Mesothelial cell of epicardium (in vitro differentiated cells): ENCODE data around the gene ETHE1. TPM values are rescaled to one million over a fixed set of nuclear protein-coding genes. Genes with fewer than 3 reads are reported as not detected.
A peak's percentile ranks its signal among the peaks of the same experiment; 100 is the strongest.
"Not testable (repeated sequence)": the region's sequence is repeated elsewhere in the genome, so short reads cannot be mapped to it uniquely, and the experiment has no call there.

ENCODE experiments used
- DNase-seq, 2 experiments: peaks; one replicate each; pipeline ENCODE4 v3.0.0; 2021; ENCODE audit warnings: low spot score in 2 of 2; ENCODE audit not compliant: unreplicated experiment in 2 of 2
- H3K27ac Mint-ChIP-seq: 2 replicates; pipeline ENCODE4 v1.8.0; 2021; ENCODE audit warnings: mixed read lengths
- H3K27me3 Mint-ChIP-seq: 2 replicates; pipeline ENCODE4 v1.8.0; 2021; ENCODE audit warnings: low read depth, mixed read lengths
- H3K36me3 Mint-ChIP-seq: 2 replicates; pipeline ENCODE4 v1.8.0; 2021; ENCODE audit warnings: mixed read lengths
- H3K4me1 Mint-ChIP-seq: 2 replicates; pipeline ENCODE4 v1.8.0; 2021; ENCODE audit warnings: mixed read lengths
- H3K4me3 Mint-ChIP-seq: 2 replicates; pipeline ENCODE4 v1.8.0; 2021; ENCODE audit warnings: mild to moderate bottlenecking, moderate library complexity, mixed read lengths
- H3K9me3 Mint-ChIP-seq: 2 replicates; pipeline ENCODE4 v1.8.0; 2021; ENCODE audit warnings: mixed read lengths
- total RNA-seq: library from RNA; stranded (reverse); gene quantifications from 3 replicates; pipeline ENCODE4 v1.2.1, GENCODE V29; 2021
- TF ChIP-seq, protein P1 (sequence below): fragments of 200-600 bp; sonication (generic); IDR thresholded peaks from one replicate; pipeline ENCODE4 v1.5.0; 2021; ENCODE audit warnings: antibody characterized with exemption; ENCODE audit not compliant: unreplicated experiment

ETHE1 gene
- total RNA-seq, 1 donor from 2014 or later = 27.9 TPM

- Mint-ChIP-seq H3K9me3 (no peaks in the 10 kb centered on the region), H3K4me1 (peaks cover 28% of the 10 kb centered on the region), H3K36me3 (no peaks in the 10 kb centered on the region), H3K4me3 (peak overlapping the region; percentile 87), H3K27ac (peak overlapping the region; percentile 83), H3K27me3 (no peaks in the 10 kb centered on the region)
- TF ChIP-seq, protein P1, sequence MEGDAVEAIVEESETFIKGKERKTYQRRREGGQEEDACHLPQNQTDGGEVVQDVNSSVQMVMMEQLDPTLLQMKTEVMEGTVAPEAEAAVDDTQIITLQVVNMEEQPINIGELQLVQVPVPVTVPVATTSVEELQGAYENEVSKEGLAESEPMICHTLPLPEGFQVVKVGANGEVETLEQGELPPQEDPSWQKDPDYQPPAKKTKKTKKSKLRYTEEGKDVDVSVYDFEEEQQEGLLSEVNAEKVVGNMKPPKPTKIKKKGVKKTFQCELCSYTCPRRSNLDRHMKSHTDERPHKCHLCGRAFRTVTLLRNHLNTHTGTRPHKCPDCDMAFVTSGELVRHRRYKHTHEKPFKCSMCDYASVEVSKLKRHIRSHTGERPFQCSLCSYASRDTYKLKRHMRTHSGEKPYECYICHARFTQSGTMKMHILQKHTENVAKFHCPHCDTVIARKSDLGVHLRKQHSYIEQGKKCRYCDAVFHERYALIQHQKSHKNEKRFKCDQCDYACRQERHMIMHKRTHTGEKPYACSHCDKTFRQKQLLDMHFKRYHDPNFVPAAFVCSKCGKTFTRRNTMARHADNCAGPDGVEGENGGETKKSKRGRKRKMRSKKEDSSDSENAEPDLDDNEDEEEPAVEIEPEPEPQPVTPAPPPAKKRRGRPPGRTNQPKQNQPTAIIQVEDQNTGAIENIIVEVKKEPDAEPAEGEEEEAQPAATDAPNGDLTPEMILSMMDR = no peak
- DNase-seq = no peak
Measured at GRCh38 chr19:43524922-43525835, 1.8 kb downstream of the ETHE1 start.

DNA sequence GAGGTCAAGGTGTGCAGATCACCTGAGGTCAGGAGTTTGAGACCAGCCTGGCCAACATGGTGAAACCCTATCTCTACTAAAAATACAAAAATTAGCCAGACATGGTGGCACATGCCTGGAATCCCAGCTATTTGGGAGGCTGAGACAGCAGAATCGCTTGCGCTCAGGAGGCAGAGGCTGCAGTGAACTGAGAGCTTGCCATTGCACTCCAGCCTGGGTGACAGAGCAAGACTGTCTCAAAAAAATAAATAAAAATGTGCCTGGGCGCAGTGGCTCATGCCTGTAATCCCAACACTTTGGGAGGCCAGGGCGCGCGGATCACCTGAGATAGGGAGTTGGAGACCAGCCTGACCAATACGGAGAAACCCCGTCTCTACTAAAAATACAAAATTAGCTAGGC lies 3.3 kb downstream of the ETHE1 start:
- H3K27me3 Mint-ChIP-seq, H3K36me3 Mint-ChIP-seq, H3K9me3 Mint-ChIP-seq, H3K4me3 Mint-ChIP-seq, DNase-seq: not testable (repeated sequence)
- Mint-ChIP-seq H3K4me1 (peaks cover 32% of the 10 kb centered on the region), H3K27ac (peak overlapping the region; percentile 85)

- H3K4me3 Mint-ChIP-seq = no peak overlapping the region
- peak overlapping the region; percentile 85 for H3K27ac Mint-ChIP-seq
- H3K36me3 Mint-ChIP-seq = no peaks in the 10 kb centered on the region
- no peaks in the 10 kb centered on the region for H3K9me3 Mint-ChIP-seq
- TF ChIP-seq, protein P1 = no peak
- DNase-seq = no peak
- peaks cover 34% of the 10 kb centered on the region for H3K4me1 Mint-ChIP-seq
- H3K27me3 Mint-ChIP-seq = no peaks in the 10 kb centered on the region
Measured at GRCh38 chr19:43522929-43523328, 4.1 kb downstream of the ETHE1 start.

DNA sequence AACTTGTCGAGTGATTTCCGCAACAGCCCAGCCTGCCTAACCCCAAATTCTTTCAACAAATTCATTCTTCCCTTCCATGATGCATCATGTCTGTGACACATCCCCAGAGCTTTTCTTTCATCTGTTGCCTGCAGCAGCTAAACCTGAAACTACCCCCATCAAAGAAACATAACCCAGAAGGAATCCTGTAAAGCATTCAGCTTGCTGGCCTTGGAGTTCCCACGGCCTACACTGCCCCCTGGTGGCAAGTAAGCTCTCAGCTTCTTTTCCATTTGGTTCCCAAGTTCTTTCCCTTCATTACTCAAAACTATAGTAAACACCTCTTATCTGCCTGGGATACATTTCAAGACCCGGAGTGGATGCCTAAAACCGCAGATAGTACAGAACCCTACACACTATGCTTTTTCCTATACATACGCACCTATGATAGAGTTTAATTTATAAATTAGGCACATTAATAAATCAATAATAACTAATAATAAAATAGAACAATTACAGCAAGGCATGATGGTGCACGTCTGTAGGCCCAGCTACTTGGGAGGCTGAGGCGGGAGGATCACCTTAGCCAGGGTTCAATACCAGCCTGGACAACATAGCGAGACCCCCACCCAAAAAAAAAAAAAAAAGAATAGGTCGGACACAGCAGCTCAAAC lies 7.4 kb downstream of the ETHE1 start:
- H3K4me1 Mint-ChIP-seq = peaks cover 11% of the 10 kb centered on the region
- DNase-seq = peak; percentile 65 to 89
- no peaks in the 10 kb centered on the region for H3K9me3 Mint-ChIP-seq
- no peak overlapping the region for H3K4me3 Mint-ChIP-seq
- H3K27ac Mint-ChIP-seq = peak overlapping the region; percentile 68
- no peaks in the 10 kb centered on the region for H3K27me3 Mint-ChIP-seq
- TF ChIP-seq, protein P1 = peak; percentile 93
- no peaks in the 10 kb centered on the region for H3K36me3 Mint-ChIP-seq

DNA sequence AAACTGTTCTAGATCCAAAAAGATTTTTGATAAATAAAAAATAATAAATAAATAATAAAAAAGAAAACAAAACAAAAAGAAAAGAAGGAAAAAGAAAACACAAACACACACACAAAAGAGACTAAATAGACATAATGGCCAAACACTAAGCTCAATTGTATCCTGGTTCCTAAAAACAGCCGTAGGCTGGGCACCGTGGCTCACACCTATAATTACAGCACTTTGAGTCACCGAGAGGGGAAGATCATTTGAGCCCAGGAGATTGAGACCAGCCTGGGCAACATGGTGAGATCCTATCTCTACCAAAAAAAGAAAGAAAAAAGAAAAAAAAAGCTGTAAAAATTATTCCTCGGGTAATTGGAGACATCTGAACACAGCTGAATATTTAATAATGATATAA lies 8.9 kb downstream of the ETHE1 start:
- no peak for DNase-seq
- peak overlapping the region; percentile 40 for H3K27ac Mint-ChIP-seq
- peaks cover 3% of the 10 kb centered on the region for H3K36me3 Mint-ChIP-seq
- TF ChIP-seq, protein P1 = no peak
- no peak overlapping the region for H3K4me3 Mint-ChIP-seq
- H3K4me1 Mint-ChIP-seq = peaks cover 10% of the 10 kb centered on the region
- H3K9me3 Mint-ChIP-seq = no peaks in the 10 kb centered on the region
- H3K27me3 Mint-ChIP-seq = no peaks in the 10 kb centered on the region

- H3K27me3 Mint-ChIP-seq, H3K4me3 Mint-ChIP-seq, H3K9me3 Mint-ChIP-seq, H3K4me1 Mint-ChIP-seq, H3K27ac Mint-ChIP-seq, DNase-seq: not testable (repeated sequence)
- H3K36me3 Mint-ChIP-seq = peaks cover 29% of the 10 kb centered on the region
Measured at GRCh38 chr19:43512399-43512798, 14.6 kb downstream of the ETHE1 start.
